ENCODE data around the gene HOPX. TPM values are rescaled to one million over a fixed set of nuclear protein-coding genes. Genes with fewer than 3 reads are reported as not detected.

The HOPX gene
- total RNA-seq, 1 experiment from 2014 or later = 1.0 TPM

GRCh38 chr4:56618734-56619133, 62.4 kb downstream of the HOPX start:
- Histone ChIP-seq H3K4me2 (no peak overlapping the region), H2AFZ (no peak overlapping the region), H3F3A (ENCODE audit: insufficient read depth, low read depth) (no peaks in the 10 kb centered on the region), H3K27me3 (ENCODE audit: insufficient read depth, low read depth) (no peaks in the 10 kb centered on the region), H3K4me1 (replicated peaks; ENCODE audit: insufficient read depth) (no peaks in the 10 kb centered on the region), H3K4me3 (no peak overlapping the region), H3K27ac (no peak overlapping the region), H4K20me1 (ENCODE audit: insufficient read depth) (no peaks in the 10 kb centered on the region), H3K9me2 (ENCODE audit: insufficient read depth) (no peaks in the 10 kb centered on the region), H3K79me2 (ENCODE audit: low read depth) (no peaks in the 10 kb centered on the region), H3K9me3 (ENCODE audit: insufficient read depth, low read depth) (no peaks in the 10 kb centered on the region), H3K36me3 (ENCODE audit: low read depth) (no peaks in the 10 kb centered on the region)
- DNase-seq = no peak
- intact Hi-C loops (cut with micrococcal nuclease; ENCODE audit: unreplicated experiment) = no loop called here
- BruUV-seq (replicated peaks) = no TSS peak
- ChIA-PET POLR2A (ENCODE audit: unreplicated experiment) (interaction anchor here (0.6 kb wide), 2 partner anchors 124 to 1269 kb away, joined by 5 to 6 read pairs; no protein-coding TSS in a partner anchor), CTCF (interaction anchor here (0.6 kb wide), 1 partner anchor 23 kb away, joined by 19 read pairs; no protein-coding TSS in a partner anchor)
- no peak for TF ChIP-seq CTCF (conservative IDR thresholded peaks at IDR 0.05)
- TF ChIP-seq EZH2 (IDR thresholded peaks at IDR 0.05; ENCODE audit: low read depth) = no peak

- ChIA-PET CTCF (no interaction called here), POLR2A (ENCODE audit: unreplicated experiment) (interaction anchor here (0.5 kb wide), 1 partner anchor 364 kb away, joined by 3 read pairs; the partner anchor contains the start of gene NOA1)
- no peaks in the 10 kb centered on the region for H3K79me2 ChIP-seq (ENCODE audit: low read depth)
- no peak overlapping the region for H2AFZ ChIP-seq
- no peaks in the 10 kb centered on the region for H4K20me1 ChIP-seq (ENCODE audit: insufficient read depth)
- H3K4me2 ChIP-seq = no peak overlapping the region
- no TSS peak for BruUV-seq (replicated peaks)
- H3K4me3 ChIP-seq = no peak overlapping the region
- H3K9me3 ChIP-seq (ENCODE audit: insufficient read depth, low read depth) = no peaks in the 10 kb centered on the region
- no peak for TF ChIP-seq CTCF (conservative IDR thresholded peaks at IDR 0.05)
- H3K27ac ChIP-seq = no peak overlapping the region
- H3K27me3 ChIP-seq (ENCODE audit: insufficient read depth, low read depth) = no peaks in the 10 kb centered on the region
- DNase-seq = no peak
- H3F3A ChIP-seq (ENCODE audit: insufficient read depth, low read depth) = no peaks in the 10 kb centered on the region
- H3K9me2 ChIP-seq (ENCODE audit: insufficient read depth) = no peaks in the 10 kb centered on the region
- H3K4me1 ChIP-seq (replicated peaks; ENCODE audit: insufficient read depth) = no peaks in the 10 kb centered on the region
- intact Hi-C loops (cut with micrococcal nuclease; ENCODE audit: unreplicated experiment) = no loop called here
- H3K36me3 ChIP-seq (ENCODE audit: low read depth) = no peaks in the 10 kb centered on the region
Measured at GRCh38 chr4:56613101-56613862, 67.8 kb downstream of the HOPX start.

GRCh38 chr4:56612282-56612681, 68.8 kb downstream of the HOPX start:
- no peaks in the 10 kb centered on the region for H3K79me2 ChIP-seq (ENCODE audit: low read depth)
- DNase-seq = no peak
- no peaks in the 10 kb centered on the region for H4K20me1 ChIP-seq (ENCODE audit: insufficient read depth)
- no peaks in the 10 kb centered on the region for H3K9me2 ChIP-seq (ENCODE audit: insufficient read depth)
- ChIA-PET POLR2A (ENCODE audit: unreplicated experiment) (no interaction called here), CTCF (no interaction called here)
- no peaks in the 10 kb centered on the region for H3K36me3 ChIP-seq (ENCODE audit: low read depth)
- no peak overlapping the region for H3K4me2 ChIP-seq
- no peak overlapping the region for H3K4me3 ChIP-seq
- TF ChIP-seq EZH2 (IDR thresholded peaks at IDR 0.05; ENCODE audit: low read depth) (no peak), CTCF (conservative IDR thresholded peaks at IDR 0.05) (no peak)
- H3F3A ChIP-seq (ENCODE audit: insufficient read depth, low read depth) = no peaks in the 10 kb centered on the region
- no peaks in the 10 kb centered on the region for H3K9me3 ChIP-seq (ENCODE audit: insufficient read depth, low read depth)
- H3K27me3 ChIP-seq (ENCODE audit: insufficient read depth, low read depth) = no peaks in the 10 kb centered on the region
- BruUV-seq (replicated peaks) = no TSS peak
- H2AFZ ChIP-seq = no peak overlapping the region
- intact Hi-C loops (cut with micrococcal nuclease; ENCODE audit: unreplicated experiment) = no loop called here
- H3K27ac ChIP-seq = no peak overlapping the region
- H3K4me1 ChIP-seq (replicated peaks; ENCODE audit: insufficient read depth) = no peaks in the 10 kb centered on the region

All from PC-9 (cell line).